ENCODE data around the gene ZNF398.

The ZNF398 gene

DNA sequence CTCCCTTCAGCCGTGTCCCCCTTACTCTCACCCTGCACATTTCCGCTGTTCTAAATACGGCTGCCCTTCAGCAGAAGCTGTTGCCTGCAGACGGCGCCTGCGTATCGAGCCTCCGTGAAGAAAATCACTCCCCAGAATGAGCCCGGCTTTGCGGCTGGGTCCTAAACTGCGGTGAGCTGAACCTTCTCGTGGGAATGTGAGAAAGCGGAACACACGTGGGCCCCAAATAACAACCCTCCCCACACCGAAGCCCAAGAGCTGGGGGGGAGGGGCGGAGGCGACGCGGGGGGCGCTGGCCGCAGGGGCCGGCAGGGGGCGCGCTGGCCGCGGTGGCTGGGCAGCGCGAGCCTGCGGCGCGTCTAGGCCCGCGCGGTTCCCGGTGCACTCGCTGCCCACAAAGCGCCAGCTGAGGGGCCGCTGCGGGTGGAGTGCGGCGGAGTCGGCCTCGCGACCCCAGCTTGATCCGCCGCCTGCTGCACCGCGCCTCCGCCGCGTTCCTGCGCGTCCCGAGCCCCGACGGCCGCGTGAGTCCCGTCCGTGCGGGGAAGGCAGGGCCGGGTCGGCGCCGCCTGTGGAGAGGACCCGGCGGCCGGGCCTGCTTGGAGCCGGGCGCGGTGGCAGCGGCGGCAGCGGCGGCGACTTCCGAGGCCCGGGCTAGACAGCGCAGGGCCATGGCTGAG is at the start of gene ZNF398:
ZNF398 (plus strand) TSS at position 382 of the 680 bp plus-strand sequence; CDS start at position 672, 290 bp downstream.
- no peaks in the 10 kb centered on the region for H3K27me3 ChIP-seq (replicated peaks)
- TF ChIP-seq, protein P1, sequence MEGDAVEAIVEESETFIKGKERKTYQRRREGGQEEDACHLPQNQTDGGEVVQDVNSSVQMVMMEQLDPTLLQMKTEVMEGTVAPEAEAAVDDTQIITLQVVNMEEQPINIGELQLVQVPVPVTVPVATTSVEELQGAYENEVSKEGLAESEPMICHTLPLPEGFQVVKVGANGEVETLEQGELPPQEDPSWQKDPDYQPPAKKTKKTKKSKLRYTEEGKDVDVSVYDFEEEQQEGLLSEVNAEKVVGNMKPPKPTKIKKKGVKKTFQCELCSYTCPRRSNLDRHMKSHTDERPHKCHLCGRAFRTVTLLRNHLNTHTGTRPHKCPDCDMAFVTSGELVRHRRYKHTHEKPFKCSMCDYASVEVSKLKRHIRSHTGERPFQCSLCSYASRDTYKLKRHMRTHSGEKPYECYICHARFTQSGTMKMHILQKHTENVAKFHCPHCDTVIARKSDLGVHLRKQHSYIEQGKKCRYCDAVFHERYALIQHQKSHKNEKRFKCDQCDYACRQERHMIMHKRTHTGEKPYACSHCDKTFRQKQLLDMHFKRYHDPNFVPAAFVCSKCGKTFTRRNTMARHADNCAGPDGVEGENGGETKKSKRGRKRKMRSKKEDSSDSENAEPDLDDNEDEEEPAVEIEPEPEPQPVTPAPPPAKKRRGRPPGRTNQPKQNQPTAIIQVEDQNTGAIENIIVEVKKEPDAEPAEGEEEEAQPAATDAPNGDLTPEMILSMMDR (IDR thresholded peaks at IDR 0.05; ENCODE audit: low read depth, low read length, missing control alignments) = peak; percentile 44
- in situ Hi-C loops (cut with HindIII; ENCODE audit: low pct_ligation_motif_present, low sequenced_read_pairs) = no loop called here
- H3K27ac ChIP-seq = peak within 1 kb of the TSS; percentile 80
- peak within 1 kb of the TSS; percentile 85 for H3K4me3 ChIP-seq (ENCODE audit: low read depth, low read length)
- DNase-seq = peak; percentile 42
- no peaks in the 10 kb centered on the region for H3K36me3 ChIP-seq (replicated peaks)

GRCh38 chr7:149099058-149099457 is 48.2 kb upstream of the ZNF398 start:
- in situ Hi-C loops (cut with HindIII; ENCODE audit: low pct_ligation_motif_present, low sequenced_read_pairs) = no loop called here
- Histone ChIP-seq H3K27me3 (replicated peaks) (no peaks in the 10 kb centered on the region), H3K27ac (no peak overlapping the region), H3K4me3 (ENCODE audit: low read depth, low read length) (no peak overlapping the region), H3K36me3 (replicated peaks) (no peaks in the 10 kb centered on the region)
- no peak for DNase-seq
- TF ChIP-seq, protein P1 (IDR thresholded peaks at IDR 0.05; ENCODE audit: low read depth, low read length, missing control alignments) = no peak

DNA sequence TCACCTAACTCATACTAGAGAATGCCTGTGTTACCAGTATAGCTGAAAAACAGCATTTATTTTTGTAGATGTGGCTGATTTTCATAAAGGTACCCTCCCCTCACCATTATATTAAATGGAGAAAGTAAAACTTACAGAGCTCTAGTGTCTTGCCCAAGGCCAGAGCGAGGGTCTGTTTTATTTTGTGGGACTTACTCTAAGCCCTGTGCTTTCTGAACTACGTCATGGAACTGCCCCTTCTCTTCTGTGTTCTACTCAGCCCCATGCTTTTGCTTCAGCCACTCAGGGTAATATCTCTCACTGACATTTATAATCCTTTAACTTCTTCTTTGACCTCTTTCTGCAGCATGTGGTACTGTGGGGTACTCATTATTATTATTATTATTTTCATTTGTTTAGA is 46.4 kb upstream of the ZNF398 start:
- Histone ChIP-seq H3K36me3 (replicated peaks) (no peaks in the 10 kb centered on the region), H3K27ac (no peak overlapping the region), H3K4me3 (ENCODE audit: low read depth, low read length) (no peak overlapping the region), H3K27me3 (replicated peaks) (no peaks in the 10 kb centered on the region)
- TF ChIP-seq, protein P1 (IDR thresholded peaks at IDR 0.05; ENCODE audit: low read depth, low read length, missing control alignments) = no peak
- in situ Hi-C loops (cut with HindIII; ENCODE audit: low pct_ligation_motif_present, low sequenced_read_pairs) = no loop called here
- no peak for DNase-seq

DNA sequence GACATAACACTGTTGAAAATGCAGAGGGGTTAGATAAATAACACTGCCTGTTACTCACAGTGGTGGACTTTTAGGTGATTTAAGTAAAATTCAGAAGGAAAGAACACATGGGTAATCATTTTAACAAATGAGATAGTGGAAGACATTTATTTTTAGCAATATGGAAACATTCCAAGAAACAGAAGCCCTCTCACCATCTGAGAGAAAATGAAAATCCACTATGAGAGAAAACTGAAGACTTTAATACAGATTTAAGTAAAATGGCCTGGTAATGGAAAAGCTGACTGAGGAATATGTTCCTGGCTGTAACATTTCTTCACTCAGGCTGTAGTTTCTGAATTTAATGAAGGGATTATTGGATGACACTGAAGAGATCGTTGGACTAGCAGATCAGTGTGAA is 44.6 kb upstream of the ZNF398 start:
- H3K27me3 ChIP-seq (replicated peaks) = no peaks in the 10 kb centered on the region
- H3K36me3 ChIP-seq (replicated peaks) = no peaks in the 10 kb centered on the region
- H3K27ac ChIP-seq = no peak overlapping the region
- H3K4me3 ChIP-seq (ENCODE audit: low read depth, low read length) = no peak overlapping the region
- in situ Hi-C loops (cut with HindIII; ENCODE audit: low pct_ligation_motif_present, low sequenced_read_pairs) = no loop called here
- TF ChIP-seq, protein P1 (IDR thresholded peaks at IDR 0.05; ENCODE audit: low read depth, low read length, missing control alignments) = no peak
- no peak for DNase-seq

DNA sequence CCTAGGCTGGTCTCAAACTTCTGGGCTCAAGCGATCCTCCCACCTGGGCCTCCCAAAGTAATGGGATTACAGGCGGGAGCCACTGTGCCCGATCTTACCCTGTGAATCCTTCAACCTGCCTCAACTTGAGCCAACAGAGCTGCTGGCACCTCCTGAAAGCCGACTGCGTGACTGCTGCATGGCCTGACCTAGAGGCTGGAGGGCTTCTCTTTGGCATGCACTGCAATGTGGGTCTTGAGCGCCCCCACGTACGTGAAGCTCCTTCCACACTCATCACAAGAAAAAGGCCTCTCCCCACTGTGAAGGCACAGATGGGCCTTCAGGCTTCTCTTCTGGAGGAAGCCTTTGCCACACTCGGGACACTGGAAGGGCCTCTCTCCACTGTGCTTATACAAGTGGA is 43.8 kb upstream of the ZNF398 start:
- DNase-seq = no peak
- no peak overlapping the region for H3K27ac ChIP-seq
- H3K27me3 ChIP-seq (replicated peaks) = no peaks in the 10 kb centered on the region
- TF ChIP-seq, protein P1 (IDR thresholded peaks at IDR 0.05; ENCODE audit: low read depth, low read length, missing control alignments) = no peak
- in situ Hi-C loops (cut with HindIII; ENCODE audit: low pct_ligation_motif_present, low sequenced_read_pairs) = no loop called here
- H3K36me3 ChIP-seq (replicated peaks) = no peaks in the 10 kb centered on the region
- H3K4me3 ChIP-seq (ENCODE audit: low read depth, low read length) = no peak overlapping the region

DNA sequence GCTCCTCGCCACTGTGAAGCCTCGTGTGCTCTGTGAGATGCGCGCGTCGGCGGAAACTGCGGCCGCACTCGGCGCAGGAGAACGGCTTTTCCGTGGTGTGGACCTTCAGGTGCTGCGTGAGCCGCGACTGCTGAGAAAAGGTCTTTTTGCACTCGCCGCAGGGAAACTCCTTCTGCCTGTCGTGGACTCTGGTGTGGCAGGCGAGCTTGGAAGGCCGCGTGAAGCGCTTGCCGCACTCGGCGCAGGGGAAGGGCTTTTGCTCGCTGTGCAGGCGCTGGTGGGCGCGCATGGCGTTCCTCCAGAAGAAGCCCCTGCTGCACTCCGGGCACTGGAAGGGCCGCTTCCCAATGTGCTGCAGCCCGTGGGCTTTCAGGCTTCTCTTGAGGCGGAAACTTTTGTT is 43.0 kb upstream of the ZNF398 start:
- DNase-seq = no peak
- Histone ChIP-seq H3K4me3 (ENCODE audit: low read depth, low read length) (no peak overlapping the region), H3K27ac (no peak overlapping the region), H3K27me3 (replicated peaks) (no peaks in the 10 kb centered on the region), H3K36me3 (replicated peaks) (no peaks in the 10 kb centered on the region)
- in situ Hi-C loops (cut with HindIII; ENCODE audit: low pct_ligation_motif_present, low sequenced_read_pairs) = no loop called here
- TF ChIP-seq, protein P1 (IDR thresholded peaks at IDR 0.05; ENCODE audit: low read depth, low read length, missing control alignments) = no peak
